Esophagus squamous epithelium (tissue), 5 donors: ENCODE results near the gene CDKN2B-AS1. TPM values are rescaled to one million over a fixed set of nuclear protein-coding genes. Genes with fewer than 3 reads are reported as not detected.

Experiments used
- DNase-seq: peaks from one replicate; lab custom pipeline; 2025; lab: John Stamatoyannopoulos, UW
- H3K27ac ChIP-seq, 4 donors: fragments of 200-600 bp; sonication (generic); one replicate each; pipeline ENCODE4 v1.5.1; 2016 to 2019; ENCODE audit warnings: mild to moderate bottlenecking in 1 of 4
- H3K27me3 ChIP-seq, 4 donors: fragments of 200-600 bp; sonication (generic); 1 replicate in 3 of 4; 2 replicates in 1 of 4; pipeline versions ENCODE4 v1.5.1 to v1.6.0; 2017 to 2021; ENCODE audit warnings: antibody characterized with exemption in 1 of 4
- H3K36me3 ChIP-seq, 3 donors: fragments of 200-600 bp; sonication (generic); one replicate each; pipeline ENCODE4 v1.5.1; 2016 to 2019
- H3K4me1 ChIP-seq, 3 donors: fragments of 200-600 bp; sonication (generic); one replicate each; pipeline ENCODE4 v1.5.1; 2017 to 2019
- H3K4me3 ChIP-seq, 4 donors: fragments of 200-600 bp; sonication (generic); 1 replicate in 3 of 4; 2 replicates in 1 of 4; pipeline ENCODE4 v1.5.1; 2016 to 2019; ENCODE audit warnings: mild to moderate bottlenecking in 2 of 4, moderate library complexity in 1 of 4
- H3K9me3 ChIP-seq, 3 donors: fragments of 200-600 bp; sonication (generic); one replicate each; pipeline ENCODE4 v1.5.1; 2016 to 2019
- CTCF ChIP-seq, 6 experiments: fragments of 450-650 bp in 4 of 6; fragments of 200-600 bp in 2 of 6; sonication (generic) in 2 of 6; IDR thresholded peaks; one replicate each; pipeline ENCODE4 v1.5.1; 2016 to 2019; ENCODE audit warnings: antibody characterized with exemption in 6 of 6, mild to moderate bottlenecking in 4 of 6, moderate library complexity in 4 of 6
- POLR2A ChIP-seq, 4 donors: fragments of 450-650 bp; IDR thresholded peaks; one replicate each; pipeline ENCODE4 v1.6.1; 2017; ENCODE audit warnings: antibody characterized with exemption in 4 of 4, mild to moderate bottlenecking in 4 of 4, moderate library complexity in 3 of 4
- WGBS, 2 donors: methylation state at CpG; one replicate each; pipeline ENCODE4 v1.1.5; 2018; 5-methylcytosine and 5-hydroxymethylcytosine counted together
- intact Hi-C: fragments of 100-400 bp; cut with DNase I; formaldehyde crosslinking; loops from one replicate; pipeline ENCODE4 v1.15.0; 2022
- total RNA-seq, 4 donors: library from RNA; depleted of rRNA; stranded (reverse); fragments of >200 nt; gene quantifications; one replicate each; pipeline ENCODE4 v1.1.0, GENCODE V29; 2016
- donor health status: DM: yes; HTN: yes; CAD: no.

Gene CDKN2B-AS1
- total RNA-seq, 4 donors from 2014 or later = 0.48 to 1.7 (median 0.80) TPM

- no peak for DNase-seq
- no peak for TF ChIP-seq POLR2A (IDR thresholded peaks at IDR 0.05)
- TF ChIP-seq CTCF (IDR thresholded peaks at IDR 0.05) = no peak
- Histone ChIP-seq H3K4me3 (no peak overlapping the region), H3K9me3 (no peaks in the 10 kb centered on the region), H3K27ac (no peak overlapping the region), H3K4me1 (peaks cover 6 to 53% (median 21%) of the 10 kb centered on the region in 3 donors), H3K27me3 (peaks cover 16 to 100% (median 79%) of the 10 kb centered on the region in 4 donors), H3K36me3 (no peaks in the 10 kb centered on the region)
- intact Hi-C loops = no loop called here
These were observed 22.2 kb upstream of the CDKN2B-AS1 start for GRCh38 chr9:21972361-21972760.

DNA sequence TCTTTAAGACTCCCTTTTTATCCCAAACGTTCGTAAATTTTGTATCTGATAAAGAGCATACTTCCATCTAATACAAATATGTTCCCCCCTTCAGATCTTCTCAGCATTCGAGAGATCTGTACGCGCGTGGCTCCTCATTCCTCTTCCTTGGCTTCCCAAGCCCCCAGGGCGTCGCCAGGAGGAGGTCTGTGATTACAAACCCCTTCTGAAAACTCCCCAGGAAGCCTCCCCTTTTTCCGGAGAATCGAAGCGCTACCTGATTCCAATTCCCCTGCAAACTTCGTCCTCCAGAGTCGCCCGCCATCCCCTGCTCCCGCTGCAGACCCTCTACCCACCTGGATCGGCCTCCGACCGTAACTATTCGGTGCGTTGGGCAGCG lies 20.3 kb upstream of the CDKN2B-AS1 start:
- TF ChIP-seq CTCF (IDR thresholded peaks at IDR 0.05) (no peak), POLR2A (IDR thresholded peaks at IDR 0.05) (no peak)
- Histone ChIP-seq H3K36me3 (no peaks in the 10 kb centered on the region), H3K9me3 (no peaks in the 10 kb centered on the region), H3K27ac (no peak overlapping the region), H3K4me3 (peak overlapping the region; percentile 39 to 68 (median 44)), H3K27me3 (peaks cover 8 to 100% (median 64%) of the 10 kb centered on the region in 4 donors), H3K4me1 (peaks cover 6 to 37% (median 16%) of the 10 kb centered on the region in 3 donors)
- DNase-seq = no peak
- intact Hi-C loops = no loop called here
- WGBS, 2 donors = 6 to 7% methylated on average over 15 to 20 of the region's 21 CpGs

DNA sequence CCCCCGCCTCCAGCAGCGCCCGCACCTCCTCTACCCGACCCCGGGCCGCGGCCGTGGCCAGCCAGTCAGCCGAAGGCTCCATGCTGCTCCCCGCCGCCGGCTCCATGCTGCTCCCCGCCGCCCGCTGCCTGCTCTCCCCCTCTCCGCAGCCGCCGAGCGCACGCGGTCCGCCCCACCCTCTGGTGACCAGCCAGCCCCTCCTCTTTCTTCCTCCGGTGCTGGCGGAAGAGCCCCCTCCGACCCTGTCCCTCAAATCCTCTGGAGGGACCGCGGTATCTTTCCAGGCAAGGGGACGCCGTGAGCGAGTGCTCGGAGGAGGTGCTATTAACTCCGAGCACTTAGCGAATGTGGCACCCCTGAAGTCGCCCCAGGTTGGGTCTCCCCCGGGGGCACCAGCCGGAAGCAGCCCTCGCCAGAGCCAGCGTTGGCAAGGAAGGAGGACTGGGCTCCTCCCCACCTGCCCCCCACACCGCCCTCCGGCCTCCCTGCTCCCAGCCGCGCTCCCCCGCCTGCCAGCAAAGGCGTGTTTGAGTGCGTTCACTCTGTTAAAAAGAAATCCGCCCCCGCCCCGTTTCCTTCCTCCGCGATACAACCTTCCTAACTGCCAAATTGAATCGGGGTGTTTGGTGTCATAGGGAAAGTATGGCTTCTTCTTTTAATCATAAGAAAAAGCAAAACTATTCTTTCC lies 19.7 kb upstream of the CDKN2B-AS1 start:
- no peaks in the 10 kb centered on the region for H3K36me3 ChIP-seq
- no peak for DNase-seq
- TF ChIP-seq CTCF (IDR thresholded peaks at IDR 0.05) = no peak
- no peak for TF ChIP-seq POLR2A (IDR thresholded peaks at IDR 0.05)
- H3K4me3 ChIP-seq = peak overlapping the region; percentile 39 to 68 (median 44)
- peaks cover 9 to 100% (median 63%) of the 10 kb centered on the region in 4 donors for H3K27me3 ChIP-seq
- H3K9me3 ChIP-seq = no peaks in the 10 kb centered on the region
- intact Hi-C loops = no loop called here
- no peak overlapping the region for H3K27ac ChIP-seq
- H3K4me1 ChIP-seq = peaks cover 6 to 37% (median 16%) of the 10 kb centered on the region in 3 donors
- WGBS, 2 donors = 0 to 2% methylated on average over 3 to 13 of the region's 51 CpGs

DNA sequence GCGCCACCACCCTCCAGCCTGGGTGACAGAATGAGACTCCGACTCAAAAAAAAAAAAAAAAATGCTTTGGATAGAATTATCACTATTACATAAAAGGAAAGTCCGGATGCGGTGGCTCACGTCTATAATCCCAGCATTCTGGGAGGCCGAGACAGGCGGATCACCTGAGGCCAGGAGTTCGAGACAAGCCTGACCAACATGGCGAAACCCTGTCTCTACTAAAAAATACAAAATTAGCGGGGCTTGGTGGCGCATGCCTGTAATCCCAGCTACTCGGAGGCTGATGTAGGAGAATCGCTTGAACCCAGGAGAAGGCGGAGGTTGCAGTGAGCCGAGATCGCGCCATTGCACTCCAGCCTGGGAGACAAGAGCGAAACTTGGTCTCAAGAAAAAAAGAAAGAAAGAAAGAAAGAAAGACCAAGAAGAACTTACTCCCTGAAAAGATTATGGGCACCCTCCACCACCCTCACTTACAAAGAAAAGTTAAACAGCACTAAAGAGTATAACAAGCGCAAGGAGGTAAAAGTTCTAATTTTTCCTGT lies 18.2 kb upstream of the CDKN2B-AS1 start:
- H3K4me3 ChIP-seq = no peak overlapping the region
- peaks cover 6 to 23% (median 12%) of the 10 kb centered on the region in 3 donors for H3K4me1 ChIP-seq
- H3K27me3 ChIP-seq = peaks cover 9 to 98% (median 53%) of the 10 kb centered on the region in 4 donors
- no peak for TF ChIP-seq CTCF (IDR thresholded peaks at IDR 0.05)
- no peak for TF ChIP-seq POLR2A (IDR thresholded peaks at IDR 0.05)
- 36 to 37% methylated on average over 18 to 19 of the region's 19 CpGs for WGBS, 2 donors
- no peaks in the 10 kb centered on the region for H3K9me3 ChIP-seq
- no peaks in the 10 kb centered on the region for H3K36me3 ChIP-seq
- intact Hi-C loops = no loop called here
- H3K27ac ChIP-seq = no peak overlapping the region
- DNase-seq = no peak

DNA sequence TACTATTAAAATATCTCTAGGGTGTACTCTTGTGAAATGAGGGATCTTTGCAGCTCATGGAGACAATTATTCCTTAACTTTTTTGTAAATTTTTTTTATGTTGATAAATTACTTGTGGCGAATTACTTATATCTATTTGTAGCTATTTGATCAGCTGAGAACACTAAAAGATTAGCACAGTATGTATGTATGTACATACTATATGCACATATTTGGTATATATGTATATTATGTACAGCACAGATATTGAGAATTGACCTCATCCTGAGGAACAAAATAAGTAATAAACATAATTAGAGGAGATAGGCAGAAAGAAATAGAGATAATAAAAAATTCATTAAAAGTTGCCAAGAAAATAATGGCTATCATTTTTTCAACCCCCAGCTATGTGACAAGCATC lies 12.2 kb upstream of the CDKN2B-AS1 start:
- 57 to 69% methylated on average over 1 of the region's 1 CpG for WGBS, 2 donors
- no peak for DNase-seq
- Histone ChIP-seq H3K9me3 (no peaks in the 10 kb centered on the region), H3K4me3 (no peak overlapping the region), H3K27me3 (peaks cover 3 to 98% (median 28%) of the 10 kb centered on the region in 4 donors), H3K27ac (no peak overlapping the region), H3K36me3 (no peaks in the 10 kb centered on the region), H3K4me1 (no peaks in the 10 kb centered on the region)
- no peak for TF ChIP-seq POLR2A (IDR thresholded peaks at IDR 0.05)
- TF ChIP-seq CTCF (IDR thresholded peaks at IDR 0.05) = no peak
- intact Hi-C loops = no loop called here
